Ishikawa (cell line): ENCODE data around the gene LILRA2.

Source experiments
- CEBPB ChIP-seq: IDR thresholded peaks from 2 replicates; pipeline ENCODE4 v1.6.1; 2012
- CREB1 ChIP-seq: IDR thresholded peaks from 2 replicates; pipeline ENCODE4 v1.6.1; 2012; ENCODE audit warnings: low read depth
- MAX ChIP-seq: IDR thresholded peaks from 2 replicates; pipeline ENCODE4 v1.6.1; 2012
- NFIC ChIP-seq: IDR thresholded peaks from 2 replicates; pipeline ENCODE4 v1.6.1; 2012

GRCh38 chr19:54607785-54608150 is 34.2 kb downstream of the LILRA2 start:
- no peak for TF ChIP-seq CEBPB
- TF ChIP-seq CREB1: no peak
- no peak for TF ChIP-seq NFIC
- no peak for TF ChIP-seq MAX
